Iris pigment epithelial cell (primary cell): ENCODE results near the gene TMEM229A.
"Not testable (repeated sequence)": the region's sequence is repeated elsewhere in the genome, so short reads cannot be mapped to it uniquely, and the experiment has no call there.

Source experiments
- DNase-seq: peaks from one replicate; pipeline ENCODE4 v3.0.0-alpha.2; 2011; ENCODE audit warnings: low read depth

TMEM229A gene

DNA sequence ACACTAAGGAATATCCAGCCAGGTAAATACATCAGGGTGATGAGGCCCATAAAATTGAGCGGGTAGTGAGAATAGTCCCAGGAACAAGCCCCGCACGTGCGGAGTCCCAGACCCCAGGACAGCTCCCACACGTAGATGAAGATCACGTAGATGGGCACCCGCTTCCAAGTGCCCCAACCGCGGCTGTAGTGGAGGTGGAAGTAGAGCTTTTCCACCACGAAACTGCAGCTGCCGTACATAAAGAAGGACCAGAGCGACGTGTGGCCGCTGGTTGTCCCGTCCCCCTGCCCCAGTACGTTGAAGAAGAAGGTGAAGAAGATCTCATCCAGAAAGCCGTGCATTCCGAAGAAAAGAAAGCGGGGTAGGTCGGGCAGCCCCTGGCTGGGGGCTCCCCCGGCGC lies 948 bp downstream of the TMEM229A start:
- no peak for DNase-seq

DNA sequence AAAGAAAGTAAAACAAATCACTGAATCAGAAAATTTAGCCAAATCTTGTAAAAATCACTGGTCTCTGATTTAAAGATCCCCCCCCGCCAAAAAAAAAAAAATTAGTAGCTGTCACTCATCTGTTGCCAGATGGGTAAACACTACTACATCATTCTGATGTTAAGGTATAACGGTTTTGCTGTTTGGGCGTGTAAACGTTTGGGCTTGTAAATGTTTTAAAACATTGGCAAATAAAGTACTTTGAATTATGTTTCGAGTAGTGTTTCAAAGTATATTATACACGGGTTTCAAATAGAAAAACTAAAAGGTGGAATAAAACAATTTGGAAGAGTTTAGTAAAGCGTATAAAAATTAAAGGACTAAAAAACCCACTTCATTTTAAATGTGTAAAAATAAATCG lies 1.5 kb downstream of the TMEM229A start:
- DNase-seq = no peak

DNA sequence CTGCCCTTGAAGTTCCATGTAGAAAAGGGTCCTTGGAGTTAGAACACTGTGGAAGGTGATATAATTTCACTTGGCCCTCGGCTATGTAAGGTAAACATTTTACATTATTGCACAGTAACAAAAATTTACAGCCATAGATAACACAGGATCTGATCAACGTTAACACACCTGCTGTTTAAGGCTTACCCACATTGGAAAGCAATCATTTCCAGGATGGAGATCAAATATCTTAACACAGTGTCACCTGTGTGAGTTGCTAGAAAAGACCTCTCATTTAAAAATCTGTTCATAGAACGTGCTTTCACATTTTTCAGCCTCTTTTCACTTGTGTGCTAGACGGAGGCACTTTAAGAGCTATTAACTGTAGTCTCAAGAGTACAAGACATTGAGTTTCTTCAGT lies 1.9 kb downstream of the TMEM229A start:
- DNase-seq = no peak

DNA sequence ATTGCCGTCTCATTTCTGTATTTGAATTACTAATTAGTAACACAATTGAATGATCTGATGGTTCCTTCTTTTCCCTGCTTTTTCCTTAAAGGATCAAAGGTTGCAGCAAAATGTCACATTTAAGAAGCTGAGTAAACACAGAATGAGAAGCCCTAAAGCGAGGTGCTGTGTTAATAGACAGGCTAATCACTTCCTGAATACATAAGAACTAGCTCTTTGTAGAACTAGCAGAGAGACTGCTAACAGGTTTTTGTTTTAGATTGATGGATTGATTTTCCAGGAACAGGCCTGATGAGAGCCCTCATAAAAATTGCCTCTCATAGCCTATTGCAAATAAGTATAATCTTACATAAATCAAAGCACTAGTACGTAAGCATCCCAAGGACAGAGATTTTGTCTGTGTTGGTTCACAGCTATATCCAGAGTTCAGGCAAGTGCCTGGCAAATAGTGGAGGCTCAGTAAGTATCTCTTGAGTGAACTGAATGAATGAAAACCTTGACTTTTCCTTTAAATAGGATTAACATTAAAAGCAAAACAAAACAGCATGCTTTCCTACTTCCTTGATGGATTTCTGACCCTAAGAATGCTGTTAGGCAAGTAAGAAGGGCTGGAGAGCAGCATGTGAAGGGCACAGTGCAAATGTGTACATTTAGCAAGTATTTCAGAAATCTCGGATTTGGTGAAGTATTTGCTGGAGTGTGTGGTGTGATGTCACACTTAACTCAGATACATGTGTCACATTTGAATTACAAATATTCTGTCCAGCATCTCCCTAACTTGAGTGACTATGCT lies 3.3 kb downstream of the TMEM229A start:
- DNase-seq = no peak

DNA sequence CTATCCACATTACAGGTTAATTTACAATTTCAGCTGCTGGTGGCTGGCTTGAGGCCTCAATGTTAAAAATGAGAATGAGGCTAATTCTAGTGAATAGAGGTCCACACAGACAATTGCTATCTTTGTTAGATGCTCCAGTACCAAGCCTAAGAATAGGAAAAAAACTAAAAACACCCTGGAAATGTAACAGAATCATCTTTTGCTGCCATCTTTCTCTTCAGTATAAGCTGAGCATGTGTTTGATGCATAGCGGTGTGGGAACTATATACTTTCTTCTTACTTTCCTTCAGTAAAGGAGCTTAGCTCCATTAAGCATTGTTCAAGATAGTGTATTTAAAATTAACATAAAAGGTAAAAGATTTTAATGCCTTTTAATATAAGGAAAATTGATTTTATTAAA lies 5.6 kb downstream of the TMEM229A start:
- no peak for DNase-seq

DNA sequence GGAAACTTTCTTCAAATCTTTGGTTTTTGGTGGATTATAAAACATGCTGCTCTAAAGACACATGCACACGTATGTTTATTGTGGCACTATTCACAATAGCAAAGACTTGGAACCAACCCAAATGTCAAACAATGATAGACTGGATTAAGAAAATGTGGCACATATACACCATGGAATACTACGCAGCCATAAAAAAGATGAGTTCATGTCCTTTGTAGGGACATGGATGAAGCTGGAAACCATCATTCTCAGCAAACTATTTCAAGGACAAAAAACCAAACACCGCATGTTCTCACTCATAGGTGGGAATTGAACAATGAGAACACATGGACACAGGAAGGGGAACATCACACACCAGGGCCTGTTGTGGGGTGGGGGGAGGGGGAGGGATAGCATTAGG lies 8.5 kb downstream of the TMEM229A start:
- DNase-seq = not testable (repeated sequence)

DNA sequence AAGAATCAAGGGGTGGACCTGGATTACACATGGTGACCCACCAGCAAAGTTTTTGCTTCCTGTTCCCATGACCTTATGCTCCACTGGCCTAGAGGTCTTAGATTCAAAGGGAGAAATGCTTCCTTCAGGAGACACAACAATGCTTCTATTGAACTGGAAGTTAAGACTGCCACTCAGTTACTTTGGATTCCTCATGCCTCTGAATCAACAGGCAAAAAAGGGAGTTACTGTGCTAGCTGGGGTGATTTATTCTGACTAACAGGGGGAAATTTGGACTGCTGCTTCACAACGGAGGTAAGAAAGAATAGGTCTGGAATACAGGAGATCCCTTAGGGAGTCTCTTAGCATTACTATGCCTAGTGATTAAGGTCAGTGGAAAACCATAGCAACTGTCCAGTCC lies 10.3 kb downstream of the TMEM229A start:
- DNase-seq = no peak

DNA sequence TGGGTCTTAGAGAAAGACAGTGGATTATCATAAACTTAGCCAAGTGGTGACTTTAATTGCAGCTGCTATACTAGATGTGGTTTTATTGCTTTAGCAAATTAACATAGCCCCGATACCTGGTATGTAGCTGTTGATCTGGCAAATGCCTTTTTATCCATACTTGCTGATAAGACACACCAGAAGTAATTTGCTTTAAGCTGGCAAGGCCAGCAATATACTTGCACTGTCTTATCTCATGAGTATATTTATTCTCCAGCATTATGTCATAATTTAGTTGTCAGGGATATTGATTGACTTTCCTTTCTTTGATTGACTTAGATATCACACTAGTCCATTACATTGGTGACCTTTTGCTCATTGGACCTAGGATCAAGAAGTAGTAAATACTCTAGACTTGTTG lies 12.8 kb downstream of the TMEM229A start:
- no peak for DNase-seq

DNA sequence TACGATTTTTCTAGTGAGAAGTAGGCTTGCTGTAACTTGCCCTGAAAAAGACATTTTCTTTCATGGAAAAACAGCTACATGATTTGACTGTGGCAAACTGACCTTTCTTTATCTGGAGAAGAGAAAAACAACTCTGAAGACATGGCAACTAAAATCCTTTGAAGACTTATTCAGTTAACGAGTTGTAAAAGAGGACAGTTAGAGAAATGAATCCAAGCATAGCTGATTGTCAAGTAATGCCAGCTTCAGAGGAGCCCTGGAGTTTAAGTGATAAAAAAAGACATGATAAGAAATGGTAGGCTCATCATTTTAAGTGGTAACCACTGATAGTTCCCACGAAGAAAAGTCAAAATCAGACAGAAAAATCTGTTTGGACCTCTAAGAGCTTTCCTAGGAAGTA lies 19.6 kb downstream of the TMEM229A start:
- DNase-seq = no peak

DNA sequence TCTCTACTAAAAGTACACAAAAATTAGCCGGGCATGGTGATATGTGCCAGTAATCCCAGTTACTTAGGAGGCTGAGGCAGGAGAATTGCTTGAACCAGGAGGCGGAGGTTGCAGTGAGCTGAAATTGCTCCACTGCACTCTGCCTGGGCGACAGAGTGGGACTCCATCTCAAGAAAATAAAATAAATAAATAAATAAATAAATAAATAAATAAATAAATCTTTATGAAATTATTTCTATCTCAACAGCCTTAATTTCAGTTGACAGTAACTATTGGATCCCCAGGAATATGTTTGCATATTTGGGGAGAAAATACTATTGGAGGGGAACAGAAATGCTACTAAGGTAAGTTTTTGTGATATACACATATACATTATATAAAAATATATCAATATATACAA lies 20.0 kb downstream of the TMEM229A start:
- DNase-seq = no peak

DNA sequence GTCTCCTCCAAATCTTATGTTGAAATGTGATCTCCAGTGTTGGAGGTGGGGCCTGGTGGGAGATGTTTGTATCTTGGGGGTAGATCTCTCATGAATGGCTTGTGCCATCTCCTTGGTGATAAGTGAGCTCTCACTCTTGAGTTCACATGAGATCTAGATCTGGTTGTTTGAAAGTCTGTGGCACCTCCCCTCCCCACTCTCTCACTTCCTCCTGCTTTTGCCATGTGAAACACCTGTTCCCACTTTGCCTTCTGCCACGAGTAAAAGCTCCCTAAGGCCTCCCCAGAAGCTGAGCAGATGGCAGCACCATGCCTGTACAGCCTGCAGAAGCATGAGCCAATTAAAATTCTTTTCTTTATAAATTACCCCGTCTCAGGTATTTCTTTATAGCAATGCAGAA lies 23.5 kb downstream of the TMEM229A start:
- DNase-seq = no peak

DNA sequence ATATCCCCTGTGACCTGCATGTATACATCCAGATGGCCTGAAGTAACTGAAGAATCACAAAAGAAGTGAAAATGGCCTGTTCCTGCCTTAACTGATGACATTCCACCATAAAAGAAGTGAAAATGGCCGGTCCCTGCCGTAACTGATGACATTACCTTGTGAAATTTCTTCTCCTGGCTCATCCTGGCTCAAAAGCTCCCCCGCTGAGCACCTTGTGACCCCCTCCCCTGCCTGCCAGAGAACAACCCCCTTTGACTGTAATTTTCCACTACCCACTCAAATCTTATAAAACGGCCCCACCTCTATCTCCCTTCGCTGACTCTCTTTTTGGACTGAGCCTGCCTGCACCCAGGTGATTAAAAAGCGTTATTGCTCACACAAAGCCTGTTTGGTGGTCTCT lies 24.6 kb downstream of the TMEM229A start:
- DNase-seq = not testable (repeated sequence)

DNA sequence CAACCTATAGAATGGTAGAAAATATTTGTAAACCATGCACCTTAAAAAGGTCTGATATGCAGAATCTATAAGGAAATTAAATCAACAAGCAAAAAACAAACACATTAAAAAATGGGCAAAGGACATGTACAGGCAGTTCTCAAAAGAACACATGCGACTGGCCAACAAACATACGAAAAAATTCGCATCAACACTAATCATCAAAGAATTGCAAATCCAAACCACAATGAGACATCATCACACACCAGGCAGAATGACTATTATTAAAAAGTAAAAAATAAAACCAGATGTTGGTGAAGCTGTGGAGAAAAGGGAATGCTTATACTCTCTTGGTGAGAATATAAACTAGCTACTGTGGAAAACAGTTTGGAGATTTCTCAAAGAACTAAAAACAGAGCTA lies 33.2 kb downstream of the TMEM229A start:
- DNase-seq = no peak

DNA sequence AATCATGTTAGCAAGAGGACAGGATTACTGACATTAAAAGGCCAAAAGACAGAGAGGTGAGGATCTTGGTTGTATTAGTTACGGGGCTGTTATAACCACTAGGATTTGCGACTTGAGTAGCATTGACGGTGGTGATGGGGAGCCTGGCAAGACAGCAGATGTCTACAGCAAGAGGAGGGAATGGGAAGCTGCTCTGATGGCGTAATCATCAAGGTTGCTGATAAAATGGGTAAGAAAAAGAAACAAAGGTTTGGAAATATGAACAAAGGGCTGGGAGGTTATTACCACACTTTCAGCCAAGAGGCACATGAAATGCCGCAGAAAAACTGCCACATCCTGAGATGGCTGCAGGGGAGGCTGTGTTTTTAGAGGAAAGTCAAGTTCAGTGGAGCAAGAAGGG lies 33.9 kb downstream of the TMEM229A start:
- no peak for DNase-seq

DNA sequence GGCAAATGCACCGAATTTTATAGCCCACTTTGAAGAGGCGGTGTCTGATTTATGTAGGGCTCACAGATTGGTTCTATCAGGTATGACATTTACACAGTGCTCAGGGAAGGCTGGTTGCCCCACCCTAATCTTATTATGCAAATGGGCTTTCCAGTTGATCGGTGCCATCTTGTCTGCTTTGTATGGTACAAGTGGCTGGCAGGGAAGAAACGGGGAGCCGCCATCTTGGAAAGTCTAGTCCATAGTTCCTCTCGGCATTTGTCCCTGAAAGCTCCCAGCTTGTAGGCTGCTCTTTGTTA lies 36.6 kb downstream of the TMEM229A start:
- DNase-seq = no peak

DNA sequence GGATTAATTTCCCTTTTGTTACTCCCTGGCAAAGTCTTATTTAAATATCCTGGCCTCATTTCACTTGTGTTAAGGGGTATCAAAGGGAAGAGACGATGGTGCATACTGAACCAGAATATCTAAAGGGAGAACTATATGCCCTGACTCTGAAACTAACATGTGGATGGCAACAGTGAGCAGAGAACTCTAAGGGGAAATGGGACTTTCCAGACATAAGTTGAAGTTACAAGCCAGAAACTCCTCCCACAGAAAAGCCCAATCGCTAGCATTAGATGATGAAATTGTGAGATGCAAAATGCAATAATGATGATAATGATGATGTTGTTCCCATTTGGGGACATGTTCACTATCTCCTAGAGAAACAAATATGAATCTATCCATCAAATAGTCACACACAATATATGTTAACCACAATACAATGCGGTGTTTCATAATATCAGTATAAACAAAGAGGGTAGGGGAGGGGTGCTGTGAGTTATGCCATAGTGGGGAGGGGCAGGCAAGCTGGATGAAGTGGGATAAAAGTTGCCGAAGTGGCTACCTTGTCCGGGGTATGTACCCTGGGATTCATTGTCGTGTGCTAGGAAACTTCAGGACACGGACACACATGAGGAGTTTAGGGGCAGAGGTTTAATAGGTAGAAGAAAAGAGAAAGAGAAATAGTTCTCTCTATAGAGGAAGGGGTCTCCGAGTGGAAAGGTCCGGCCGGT lies 37.1 kb downstream of the TMEM229A start:
- DNase-seq = no peak

DNA sequence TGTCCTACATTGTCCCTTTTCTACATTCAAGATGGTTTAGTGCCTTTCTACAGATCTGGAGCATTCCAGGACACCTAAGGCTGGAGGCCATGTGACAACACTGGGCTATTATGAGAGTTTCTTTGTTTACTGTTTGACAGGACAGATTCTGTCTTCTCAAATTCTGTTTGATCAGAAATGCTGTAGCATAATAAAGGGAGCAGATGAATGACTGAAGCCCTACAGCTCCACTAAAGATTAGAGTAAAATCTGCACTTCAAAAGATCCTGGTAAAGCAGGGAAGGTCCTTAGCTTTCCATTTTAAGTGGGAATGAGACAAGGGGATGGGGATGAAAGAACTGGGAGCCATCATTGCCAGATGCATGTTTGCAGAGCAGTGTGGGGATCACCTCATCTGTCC lies 38.4 kb downstream of the TMEM229A start:
- DNase-seq = no peak

DNA sequence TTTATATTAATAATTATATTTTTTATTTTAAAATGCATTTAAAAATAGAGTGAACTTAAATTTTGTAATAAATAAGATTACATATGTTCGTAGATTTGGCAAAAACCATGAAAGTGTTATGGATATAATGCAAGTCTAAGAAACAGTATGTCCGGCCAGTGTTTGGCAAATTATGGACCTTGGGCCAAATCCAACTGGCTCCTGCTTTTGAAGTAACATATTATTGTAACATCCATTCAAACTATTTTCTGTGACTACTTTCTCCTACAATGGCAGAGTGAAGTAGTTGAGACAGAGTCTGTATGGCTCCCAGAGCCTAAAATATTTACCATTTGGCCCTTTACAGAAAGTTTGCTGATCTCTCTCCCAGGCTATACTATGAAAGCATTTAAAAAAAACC lies 38.9 kb downstream of the TMEM229A start:
- DNase-seq = no peak

DNA sequence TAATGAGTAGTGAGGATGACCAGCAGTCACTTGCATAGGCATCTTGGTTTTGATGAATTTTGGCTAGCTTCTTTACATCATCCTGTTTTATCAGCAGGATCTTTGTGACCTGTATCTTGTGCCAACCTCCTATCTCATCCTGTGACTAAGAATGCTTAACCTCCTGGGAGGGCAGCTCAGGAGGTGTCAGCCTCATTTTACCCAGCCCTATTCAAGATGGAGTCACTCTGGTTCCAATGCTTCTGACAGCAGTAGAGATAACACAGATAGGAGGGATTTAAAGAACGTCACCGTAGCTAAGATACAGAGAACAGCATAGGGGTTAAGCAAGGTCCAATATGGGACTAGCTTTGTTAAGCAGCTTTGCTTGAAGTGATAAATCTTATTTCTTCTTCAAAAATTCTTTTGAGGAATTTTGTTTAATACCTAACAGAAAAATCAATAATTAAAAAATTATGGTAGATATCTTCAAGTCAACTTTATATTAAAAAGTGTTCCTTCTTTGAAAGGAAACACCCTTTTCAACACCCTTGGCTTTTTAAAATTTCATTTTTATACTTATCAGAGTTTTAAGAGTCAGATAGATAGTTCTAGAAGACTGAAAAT lies 39.9 kb downstream of the TMEM229A start:
- DNase-seq = no peak

DNA sequence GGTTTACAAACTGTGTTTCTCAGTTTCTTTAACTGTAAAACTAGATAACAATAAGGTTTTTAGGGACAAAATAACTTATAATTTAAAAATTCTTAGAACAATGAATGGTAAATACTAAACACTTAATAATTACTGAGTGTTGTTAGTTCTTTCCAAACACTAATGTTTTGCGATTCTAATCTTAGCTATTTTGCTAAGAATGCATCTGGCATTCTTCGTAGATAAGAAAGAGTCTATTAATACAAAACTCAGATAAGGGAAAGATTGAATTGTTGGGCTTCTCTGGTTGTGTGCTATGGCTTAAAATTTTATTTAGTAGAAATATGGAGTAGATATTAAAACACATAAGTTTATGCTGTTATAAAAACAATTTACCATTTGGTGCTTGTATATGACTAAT lies 45.4 kb downstream of the TMEM229A start:
- no peak for DNase-seq
